Cardiac muscle cell (in vitro differentiated cells and primary cell): ENCODE data around the gene CKM. TPM values are rescaled to one million over a fixed set of nuclear protein-coding genes. Genes with fewer than 3 reads are reported as not detected.
A peak's percentile ranks its signal among the peaks of the same experiment; 100 is the strongest.

ENCODE experiments used
- DNase-seq, 2 donors: peaks; one replicate each; pipeline versions ENCODE4 v3.0.0 to v3.0.0-alpha.2; 2010 to 2017; ENCODE audit warnings: low read depth in 1 of 2, low spot score in 1 of 2
- H3K27ac ChIP-seq: fragments of 200-600 bp; sonication (generic); 2 replicates; pipeline ENCODE4 v1.5.1; 2016
- H3K27me3 ChIP-seq: fragments of 200-600 bp; sonication (generic); 2 replicates; pipeline ENCODE4 v1.6.0; 2016; ENCODE audit warnings: control low read depth
- H3K36me3 ChIP-seq: fragments of 200-600 bp; sonication (generic); 2 replicates; pipeline ENCODE4 v1.5.1; 2016; ENCODE audit warnings: control low read depth
- H3K4me1 ChIP-seq: fragments of 200-600 bp; sonication (generic); 2 replicates; pipeline ENCODE4 v1.8.1; 2017; ENCODE audit warnings: low read depth, mild to moderate bottlenecking, mixed run types
- H3K4me3 ChIP-seq: fragments of 200-600 bp; sonication (generic); 2 replicates; pipeline ENCODE4 v1.5.1; 2016; ENCODE audit warnings: mild to moderate bottlenecking
- H3K9me3 ChIP-seq: fragments of 200-600 bp; sonication (generic); 2 replicates; pipeline ENCODE4 v1.5.1; 2017; ENCODE audit warnings: low read depth, mild to moderate bottlenecking, control low read depth
- polyA plus RNA-seq: library from polyadenylated mRNA; unstranded; fragments of >200 nt; fragmentation: Nextera tagmentation; extraction: Ambion mirVana; gene quantifications from 2 replicates; pipeline ENCODE4 v1.2.1, GENCODE V29; 2016
- total RNA-seq: library from RNA; depleted of rRNA; stranded (reverse); fragments of >200 nt; gene quantifications from 2 replicates; pipeline ENCODE4 v1.2.3, GENCODE V29; 2016
- TF ChIP-seq, protein P1 (sequence below): IDR thresholded peaks from 2 replicates; pipeline ENCODE4 v1.5.1; 2012; ENCODE audit warnings: low read depth, mild to moderate bottlenecking, low read length

The CKM gene
- total RNA-seq (406 and 481 TPM in 2 replicates), polyA plus RNA-seq (441 and 529 TPM in 2 replicates)

DNA sequence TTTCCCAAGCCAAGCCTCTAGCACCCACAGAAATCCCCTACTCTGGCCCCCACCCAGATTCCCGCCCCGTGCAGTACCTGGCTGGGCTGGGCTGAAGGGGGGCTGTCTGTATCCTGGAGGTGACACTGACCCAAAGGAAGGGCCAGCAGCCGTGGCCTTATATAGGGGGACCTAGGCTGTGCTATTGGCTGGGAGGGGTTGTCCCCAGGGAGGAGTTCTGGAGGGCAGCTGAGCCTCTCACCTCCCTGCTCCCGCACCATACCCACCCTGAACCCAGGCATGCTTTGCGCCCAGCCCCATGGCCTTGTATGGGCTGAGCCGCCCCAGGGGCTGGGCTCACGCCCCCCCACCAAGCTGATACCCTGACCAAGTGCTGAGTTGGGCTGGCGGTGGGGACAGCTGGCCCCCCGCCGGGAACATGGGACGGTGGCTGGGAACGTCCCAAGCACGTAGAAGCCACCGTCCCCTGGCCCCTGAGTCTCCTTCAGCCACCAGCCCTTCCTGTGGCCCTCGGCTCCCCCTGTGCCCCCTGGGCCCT, at the start of gene CKM:
CKM (minus strand) TSS at position 132 of the 538 bp plus-strand sequence. CDS start 3,162 bp downstream, outside the sequence.
- H3K27ac ChIP-seq: peak within 1 kb of the TSS; percentile 99
- H3K9me3 ChIP-seq: no peaks in the 10 kb centered on the region
- H3K36me3 ChIP-seq: peaks cover 5% of the 10 kb centered on the region
- DNase-seq: peak in 1 of 2 donors; percentile 65
- H3K4me3 ChIP-seq: peak within 1 kb of the TSS; percentile 30
- TF ChIP-seq, protein P1, sequence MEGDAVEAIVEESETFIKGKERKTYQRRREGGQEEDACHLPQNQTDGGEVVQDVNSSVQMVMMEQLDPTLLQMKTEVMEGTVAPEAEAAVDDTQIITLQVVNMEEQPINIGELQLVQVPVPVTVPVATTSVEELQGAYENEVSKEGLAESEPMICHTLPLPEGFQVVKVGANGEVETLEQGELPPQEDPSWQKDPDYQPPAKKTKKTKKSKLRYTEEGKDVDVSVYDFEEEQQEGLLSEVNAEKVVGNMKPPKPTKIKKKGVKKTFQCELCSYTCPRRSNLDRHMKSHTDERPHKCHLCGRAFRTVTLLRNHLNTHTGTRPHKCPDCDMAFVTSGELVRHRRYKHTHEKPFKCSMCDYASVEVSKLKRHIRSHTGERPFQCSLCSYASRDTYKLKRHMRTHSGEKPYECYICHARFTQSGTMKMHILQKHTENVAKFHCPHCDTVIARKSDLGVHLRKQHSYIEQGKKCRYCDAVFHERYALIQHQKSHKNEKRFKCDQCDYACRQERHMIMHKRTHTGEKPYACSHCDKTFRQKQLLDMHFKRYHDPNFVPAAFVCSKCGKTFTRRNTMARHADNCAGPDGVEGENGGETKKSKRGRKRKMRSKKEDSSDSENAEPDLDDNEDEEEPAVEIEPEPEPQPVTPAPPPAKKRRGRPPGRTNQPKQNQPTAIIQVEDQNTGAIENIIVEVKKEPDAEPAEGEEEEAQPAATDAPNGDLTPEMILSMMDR: no peak
- H3K4me1 ChIP-seq: peaks cover 35% of the 10 kb centered on the region
- no peaks in the 10 kb centered on the region for H3K27me3 ChIP-seq

DNA sequence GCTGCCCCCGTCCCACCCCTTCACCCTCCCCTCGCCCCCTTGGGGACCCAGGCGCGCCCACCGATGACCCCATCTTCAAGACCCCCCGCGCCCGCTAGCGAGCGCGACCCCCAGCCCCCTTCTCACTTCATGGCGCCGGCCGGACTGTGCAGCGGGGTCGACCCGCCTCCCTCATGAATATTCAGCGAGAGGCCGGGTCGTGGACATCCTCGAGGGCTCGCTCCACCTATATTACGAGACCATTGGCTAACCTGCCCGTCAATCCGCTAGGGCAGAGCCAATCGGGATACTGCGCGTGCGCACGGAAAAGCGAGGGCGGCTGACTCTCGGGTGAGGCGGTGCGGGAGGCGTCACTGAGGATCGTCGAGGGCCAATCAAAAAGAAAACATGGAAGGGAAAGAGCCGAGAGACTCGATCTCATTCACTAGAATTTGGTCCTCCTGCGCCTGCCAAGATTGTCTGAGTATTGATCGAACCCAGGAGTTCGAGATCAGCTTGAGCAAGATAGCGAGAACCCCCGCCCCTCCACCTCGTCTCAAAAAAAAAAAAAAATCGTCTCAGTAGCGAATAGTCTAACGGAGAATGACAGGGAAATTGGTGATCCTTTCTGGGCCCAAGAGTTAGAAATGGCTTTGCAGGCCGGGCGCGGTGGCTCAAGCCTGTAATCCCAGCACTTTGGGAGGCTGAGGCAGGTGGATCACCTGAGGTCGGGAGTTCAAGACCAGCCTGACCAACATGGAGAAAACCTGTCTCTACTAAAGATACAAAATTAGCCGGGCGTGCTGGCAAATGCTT, 47.9 kb upstream of the CKM start, which contains the start of gene ERCC2:
ERCC2 (minus strand) TSS at position 164 of the 795 bp plus-strand sequence; CDS start at position 131, 33 bp downstream.
- H3K4me1 ChIP-seq: no peaks in the 10 kb centered on the region
- peak within 1 kb of the TSS; percentile 80 for H3K27ac ChIP-seq
- peak within 1 kb of the TSS; percentile 61 for H3K4me3 ChIP-seq
- TF ChIP-seq, protein P1: no peak
- no peaks in the 10 kb centered on the region for H3K9me3 ChIP-seq
- H3K27me3 ChIP-seq: no peaks in the 10 kb centered on the region
- no peaks in the 10 kb centered on the region for H3K36me3 ChIP-seq
- peak; percentile 98 to 99 for DNase-seq

DNA sequence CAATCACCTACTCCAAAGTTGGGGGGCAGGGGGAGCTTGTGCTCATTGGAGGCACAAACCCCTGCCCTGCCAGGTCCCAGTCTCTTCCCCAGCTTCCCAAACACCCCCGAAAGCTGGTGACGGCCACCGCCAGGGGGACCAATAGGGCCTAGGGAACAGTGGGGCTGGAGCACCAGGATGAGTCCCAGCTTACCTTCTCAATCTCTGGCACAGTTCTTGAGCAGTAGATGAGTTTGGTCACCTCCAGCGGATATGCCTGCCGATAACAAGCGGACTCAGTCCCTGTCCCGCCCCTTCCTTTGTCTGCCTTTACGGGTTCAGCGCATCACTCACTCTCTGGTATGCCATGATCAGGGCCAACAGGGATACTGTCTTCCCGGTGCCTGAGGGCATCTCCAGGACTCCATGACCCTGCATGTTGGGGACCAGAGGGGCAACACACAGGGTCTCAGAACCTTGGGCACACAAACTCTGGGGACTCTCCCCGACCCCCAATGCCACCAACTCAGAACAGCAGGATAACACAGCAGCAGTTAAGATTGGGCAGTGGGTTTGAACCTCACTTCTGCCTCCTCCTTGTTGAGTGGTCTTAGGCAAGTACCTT, 46.2 kb upstream of the CKM start:
- DNase-seq: no peak
- no peaks in the 10 kb centered on the region for H3K27me3 ChIP-seq
- H3K27ac ChIP-seq: no peak overlapping the region
- TF ChIP-seq, protein P1: no peak
- H3K36me3 ChIP-seq: peaks cover 4% of the 10 kb centered on the region
- H3K4me1 ChIP-seq: no peaks in the 10 kb centered on the region
- H3K9me3 ChIP-seq: no peaks in the 10 kb centered on the region
- no peak overlapping the region for H3K4me3 ChIP-seq

DNA sequence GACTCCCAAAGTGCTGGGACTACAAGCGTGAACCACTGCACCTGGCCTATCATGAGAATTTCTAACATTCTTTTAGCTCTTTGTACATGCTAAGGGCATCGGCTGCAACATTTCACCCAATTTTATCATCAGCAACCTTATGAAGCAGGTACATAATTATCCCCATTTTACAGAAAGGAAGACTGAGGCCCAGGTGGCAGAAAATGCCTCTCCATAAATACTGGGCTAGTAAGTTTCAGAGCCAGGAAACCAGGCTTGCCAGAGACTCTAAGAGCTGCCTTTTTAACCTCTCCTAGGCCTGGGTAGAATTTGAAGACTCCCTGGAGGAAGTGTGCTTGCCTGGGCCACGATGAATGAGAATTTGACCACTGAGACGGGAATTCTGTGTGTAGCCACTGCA, 45.5 kb upstream of the CKM start:
- Histone ChIP-seq H3K9me3 (no peaks in the 10 kb centered on the region), H3K4me3 (no peak overlapping the region), H3K4me1 (no peaks in the 10 kb centered on the region), H3K36me3 (peaks cover 6% of the 10 kb centered on the region), H3K27me3 (no peaks in the 10 kb centered on the region), H3K27ac (no peak overlapping the region)
- DNase-seq: no peak
- TF ChIP-seq, protein P1: no peak

DNA sequence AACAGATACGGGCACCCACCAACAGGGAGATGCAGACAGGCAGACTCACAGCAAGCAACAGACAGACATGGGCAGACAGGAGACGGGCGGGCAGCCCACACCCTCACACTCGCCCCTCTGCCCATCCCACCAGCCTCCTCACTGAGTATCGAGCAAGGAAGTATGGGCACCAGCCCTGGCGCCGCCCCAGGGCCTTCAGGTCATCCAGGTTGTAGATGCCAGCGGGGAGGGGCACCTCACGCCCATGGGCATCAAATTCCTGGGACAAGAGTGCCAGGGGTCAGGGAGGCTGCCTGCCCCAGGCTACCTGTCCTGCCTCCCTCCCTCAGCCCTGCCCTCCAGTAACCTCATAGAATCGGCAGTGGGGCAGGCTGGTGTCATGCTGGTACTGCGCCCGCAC, 42.0 kb upstream of the CKM start:
- H3K4me1 ChIP-seq: no peaks in the 10 kb centered on the region
- H3K9me3 ChIP-seq: no peaks in the 10 kb centered on the region
- no peak overlapping the region for H3K4me3 ChIP-seq
- DNase-seq: no peak
- H3K36me3 ChIP-seq: peaks cover 12% of the 10 kb centered on the region
- no peaks in the 10 kb centered on the region for H3K27me3 ChIP-seq
- TF ChIP-seq, protein P1: no peak
- H3K27ac ChIP-seq: no peak overlapping the region
